ENCODE data around the gene ACSM5. TPM values are rescaled to one million over a fixed set of nuclear protein-coding genes. Genes with fewer than 3 reads are reported as not detected.
A peak's percentile ranks its signal among the peaks of the same experiment; 100 is the strongest.

ACSM5 gene
- total and polyA plus RNA-seq, 2 of the 8 experiments (the other 6 are each of a cell fraction or from before 2014, with no cell fraction given), result not detected

DNA sequence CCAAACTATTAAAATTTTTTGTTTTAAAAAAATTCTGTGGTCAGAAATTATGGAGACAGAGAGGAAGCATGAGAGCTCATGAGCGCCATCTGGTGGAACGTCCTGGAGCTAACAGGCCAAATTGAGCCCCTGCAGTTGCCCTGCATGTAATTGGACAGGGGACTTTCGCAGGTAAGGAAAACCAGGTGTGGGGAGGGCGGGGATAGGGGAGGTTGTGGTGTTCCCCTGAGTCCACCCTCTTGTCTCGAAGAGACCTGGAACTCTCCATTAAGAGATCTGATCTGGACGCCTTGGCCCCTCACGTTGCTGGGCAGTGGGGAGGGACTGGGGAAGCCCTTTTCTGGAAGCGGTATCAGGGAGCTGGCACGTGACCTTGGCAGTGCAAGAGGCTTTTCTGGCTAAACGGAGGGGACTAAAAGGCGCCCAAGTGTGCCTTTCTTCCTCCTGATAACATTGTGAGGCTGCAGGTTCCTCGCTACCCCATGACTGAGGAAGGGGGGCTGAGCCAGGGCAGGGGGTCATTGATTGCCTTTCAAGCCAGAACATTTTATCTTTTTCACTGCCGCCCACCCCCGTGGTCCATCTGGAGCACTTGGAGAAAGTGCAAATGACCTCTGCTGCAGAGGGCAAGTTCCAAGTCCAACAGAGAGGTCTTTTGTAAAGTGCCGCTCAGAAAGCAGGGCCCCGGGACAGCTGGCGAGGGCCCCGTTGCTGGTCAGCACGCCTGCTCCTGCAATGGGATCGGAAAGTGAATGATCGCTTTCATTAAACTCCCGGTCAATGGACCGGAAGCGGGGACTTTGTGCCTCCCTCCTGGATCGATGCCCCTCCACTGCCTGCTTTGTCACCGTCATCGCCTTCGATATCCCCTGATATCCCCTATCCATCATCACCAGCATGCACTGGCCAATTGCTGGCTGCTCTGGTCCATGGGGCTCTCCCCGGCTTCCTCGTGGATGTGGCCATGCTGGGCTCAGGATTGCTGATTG lies 23.2 kb upstream of the ACSM5 start:
- no peak overlapping the region for H3K27ac ChIP-seq (ENCODE audit: low read depth, low read length)
- H2BK20ac ChIP-seq (ENCODE audit: low read length), result no peak overlapping the region
- peak overlapping the region; percentile 98 for H2AFZ ChIP-seq (ENCODE audit: low read length)
- no peaks in the 10 kb centered on the region for H3K79me2 ChIP-seq (ENCODE audit: control insufficient read depth in 1 of 2, insufficient read depth in 2 of 2, low read length in 2 of 2)
- H3K36me3 ChIP-seq (ENCODE audit: control insufficient read depth in 2 of 4, insufficient read depth in 4 of 4, low read length in 3 of 4), result no peaks in the 10 kb centered on the region
- peak overlapping the region; percentile 71; the same call in 1 of the 2 replicates for H3K18ac ChIP-seq (ENCODE audit: extremely low read depth, low read length)
- no peak overlapping the region for H2BK15ac ChIP-seq (ENCODE audit: low read length)
- no peaks in the 10 kb centered on the region; the same call in 1 of the 2 replicates for H3K79me1 ChIP-seq (ENCODE audit: low read depth, low read length)
- H3K4me3 ChIP-seq (ENCODE audit: extremely low read depth in 1 of 4, insufficient read depth in 2 of 4, low read depth in 3 of 4, low read length in 4 of 4), result peak overlapping the region; percentile 20 to 57 (median 27); a peak in 5 of 8 replicates
- H3K27me3 ChIP-seq (replicated peaks in 1 of 4; ENCODE audit: control insufficient read depth in 3 of 4, extremely low read depth in 1 of 4, insufficient read depth in 3 of 4, low read length in 3 of 4), result no peaks in the 10 kb centered on the region
- H4K91ac ChIP-seq (replicated peaks; ENCODE audit: insufficient read length, low read length), result peak overlapping the region; percentile 88
- no peaks in the 10 kb centered on the region for H3K9me3 ChIP-seq (ENCODE audit: insufficient read depth in 2 of 2, low read depth in 1 of 2, low read length in 1 of 2)
- POLR2A ChIA-PET (ENCODE audit: partially characterized antibody), result interaction anchor here (1.1 kb wide), 2 partner anchors 477 to 831 kb away, joined by 3 read pairs; no protein-coding TSS in a partner anchor
- peaks cover 0 to 4% of the 10 kb centered on the region in 2 experiments for H4K20me1 ChIP-seq (replicated peaks in 1 of 2; ENCODE audit: control insufficient read depth in 1 of 2, insufficient read depth in 2 of 2, low read length in 2 of 2)
- no peak overlapping the region for H2AK5ac ChIP-seq (ENCODE audit: low read depth, low read length)
- H3K23me2 ChIP-seq (ENCODE audit: low read depth, low read length), result peaks cover 6% of the 10 kb centered on the region; the same call in 1 of the 2 replicates
- H4K5ac ChIP-seq (ENCODE audit: insufficient read length, low read depth, low read length), result peak overlapping the region; percentile 94
- DNase-seq (ENCODE audit: low read depth in 1 of 2, low spot score in 2 of 2), result peak; percentile 43 to 89
- peak overlapping the region; percentile 71; the same call in 1 of the 2 replicates for H2BK12ac ChIP-seq (ENCODE audit: low read depth, low read length)
- peak overlapping the region; percentile 66 to 75 for H3K4me2 ChIP-seq (ENCODE audit: insufficient read depth in 1 of 2, low read depth in 2 of 2, low read length in 2 of 2)
- no peak overlapping the region for H3K4ac ChIP-seq (replicated peaks; ENCODE audit: insufficient read length, low read depth, low read length)
- no peak overlapping the region for H3K23ac ChIP-seq (ENCODE audit: insufficient read length)
- CTCF ChIA-PET (ENCODE audit: partially characterized antibody), result interaction anchor here (0.6 to 7.6 kb wide), 30 partner anchors 9 to 824 kb away, joined by 3 to 114 read pairs (median 4); partner anchors contain the start of gene UMOD
- peaks cover 0 to 5% (median 2%) of the 10 kb centered on the region in 4 experiments; a peak in 4 of 7 replicates for H3K4me1 ChIP-seq (replicated peaks in 1 of 4; ENCODE audit: control insufficient read depth in 3 of 4, insufficient read depth in 4 of 4, low read length in 3 of 4)
- no peak overlapping the region for H2BK120ac ChIP-seq (replicated peaks; ENCODE audit: low read depth, low read length)
- FAIRE-seq, result peak; percentile 62
- no peak overlapping the region for H3K56ac ChIP-seq (replicated peaks; ENCODE audit: insufficient read length, low read depth, low read length)
- H2BK5ac ChIP-seq (ENCODE audit: low read depth, low read length), result no peak overlapping the region; the same call in 1 of the 2 replicates
- H4K8ac ChIP-seq (ENCODE audit: extremely low read depth, insufficient read depth, low read length), result peak overlapping the region; percentile 4; the same call in 1 of the 2 replicates
- WGBS, 2 experiments (ENCODE audit: extremely low coverage in 1 of 2, insufficient coverage in 1 of 2, insufficient read length in 1 of 2, insufficient replicate concordance in 2 of 2, low coverage in 1 of 2, low lambda C conversion rate in 2 of 2, missing lambda C conversion rate in 1 of 2), result 55% methylated on average over 30 of the region's 30 CpGs; no CpG with 5 or more reads in 1 of the 2 experiments
- H3K9ac ChIP-seq (replicated peaks in 1 of 4; ENCODE audit: extremely low read depth in 1 of 4, low read depth in 3 of 4, low read length in 3 of 4), result no peak overlapping the region
- no peak overlapping the region for H3K14ac ChIP-seq (ENCODE audit: insufficient read length)
- TF ChIP-seq, protein P1, sequence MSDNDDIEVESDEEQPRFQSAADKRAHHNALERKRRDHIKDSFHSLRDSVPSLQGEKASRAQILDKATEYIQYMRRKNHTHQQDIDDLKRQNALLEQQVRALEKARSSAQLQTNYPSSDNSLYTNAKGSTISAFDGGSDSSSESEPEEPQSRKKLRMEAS (IDR thresholded peaks at IDR 0.05), result peak; percentile 36
- TF ChIP-seq RAD21 (IDR thresholded peaks at IDR 0.05 in 1 of 2, conservative IDR thresholded peaks at IDR 0.05 in 1 of 2; ENCODE audit: low read depth in 2 of 2, low read length in 2 of 2) (peak; percentile 66 to 73), JUND (IDR thresholded peaks at IDR 0.05; ENCODE audit: low read length) (no peak), KDM4A (IDR thresholded peaks at IDR 0.05; ENCODE audit: low read depth, low read length, severe bottlenecking) (peak; percentile 34), GABPA (IDR thresholded peaks at IDR 0.05; ENCODE audit: borderline replicate concordance, insufficient read depth, low read length) (no peak)
- TF ChIP-seq, protein P2, sequence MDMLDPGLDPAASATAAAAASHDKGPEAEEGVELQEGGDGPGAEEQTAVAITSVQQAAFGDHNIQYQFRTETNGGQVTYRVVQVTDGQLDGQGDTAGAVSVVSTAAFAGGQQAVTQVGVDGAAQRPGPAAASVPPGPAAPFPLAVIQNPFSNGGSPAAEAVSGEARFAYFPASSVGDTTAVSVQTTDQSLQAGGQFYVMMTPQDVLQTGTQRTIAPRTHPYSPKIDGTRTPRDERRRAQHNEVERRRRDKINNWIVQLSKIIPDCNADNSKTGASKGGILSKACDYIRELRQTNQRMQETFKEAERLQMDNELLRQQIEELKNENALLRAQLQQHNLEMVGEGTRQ (IDR thresholded peaks at IDR 0.05; ENCODE audit: low read length), result peak; percentile 72
